HG02759 (cell line): ENCODE data around the gene FAM180B.
"Not testable (repeated sequence)": the region's sequence is repeated elsewhere in the genome, so short reads cannot be mapped to it uniquely, and the experiment has no call there.

ENCODE experiments used
- ATAC-seq: cut with Tn5 transposase; IDR thresholded peaks from one replicate; pipeline ENCODE4 v1.9.1; 2021; ENCODE audit warnings: mild to moderate bottlenecking, moderate library complexity; ENCODE audit not compliant: unreplicated experiment

The FAM180B gene

GRCh38 chr11:47586098-47586855 lies at the start of gene FAM180B:
Gene FAM180B (plus strand): TSS chr11:47586678. CDS start chr11:47586769, 91 bp downstream.
- no peak for ATAC-seq

- ATAC-seq = no peak
Measured at GRCh38 chr11:47536915-47537314, 49.6 kb upstream of the FAM180B start.

GRCh38 chr11:47538741-47539565 lies 47.5 kb upstream of the FAM180B start:
- ATAC-seq = no peak

- no peak for ATAC-seq
Measured at GRCh38 chr11:47539681-47540039, 46.8 kb upstream of the FAM180B start.

GRCh38 chr11:47541070-47541469 lies 45.4 kb upstream of the FAM180B start:
- no peak for ATAC-seq

- no peak for ATAC-seq
Measured at GRCh38 chr11:47545298-47545697, 41.2 kb upstream of the FAM180B start.

- not testable (repeated sequence) for ATAC-seq
Measured at GRCh38 chr11:47546274-47546673, 40.2 kb upstream of the FAM180B start.

- ATAC-seq = no peak
Measured at GRCh38 chr11:47550288-47551047, 36.0 kb upstream of the FAM180B start.

- no peak for ATAC-seq
Measured at GRCh38 chr11:47551086-47551485, 35.4 kb upstream of the FAM180B start.

- ATAC-seq = peak; percentile 6
Measured at GRCh38 chr11:47552056-47552565, 34.4 kb upstream of the FAM180B start.

GRCh38 chr11:47552566-47553405 lies 33.7 kb upstream of the FAM180B start, which contains the start of gene CELF1:
Gene CELF1 (minus strand): TSS chr11:47553132. CDS start chr11:47499523, 53,609 bp downstream.
- peak; percentile 94 for ATAC-seq

- ATAC-seq = peak; percentile 38
Measured at GRCh38 chr11:47553406-47553743, 33.1 kb upstream of the FAM180B start.

GRCh38 chr11:47557004-47557403 lies 29.5 kb upstream of the FAM180B start:
- ATAC-seq = not testable (repeated sequence)

GRCh38 chr11:47558695-47559094 lies 27.8 kb upstream of the FAM180B start:
- no peak for ATAC-seq

GRCh38 chr11:47560426-47560825 lies 26.1 kb upstream of the FAM180B start:
- no peak for ATAC-seq

- ATAC-seq = not testable (repeated sequence)
Measured at GRCh38 chr11:47562393-47562792, 24.1 kb upstream of the FAM180B start.

- not testable (repeated sequence) for ATAC-seq
Measured at GRCh38 chr11:47564366-47564765, 22.1 kb upstream of the FAM180B start.

- ATAC-seq = no peak
Measured at GRCh38 chr11:47564933-47565339, 21.5 kb upstream of the FAM180B start.

- peak; percentile 91 for ATAC-seq
Measured at GRCh38 chr11:47565340-47566148, 20.9 kb upstream of the FAM180B start, which contains the start of gene PTPMT1. Gene PTPMT1 (plus strand): TSS chr11:47565599. CDS start chr11:47565623, 24 bp downstream.
